Measurements from ENCODE around the gene CEP135. TPM values are rescaled to one million over a fixed set of nuclear protein-coding genes. Genes with fewer than 3 reads are reported as not detected.

The CEP135 gene
- total RNA-seq, 1 experiment from 2014 or later: 10.5 TPM

- POLR2A ChIA-PET: no interaction called here
- Mint-ChIP-seq H3K27ac (ENCODE audit: unreplicated experiment) (no peak overlapping the region), H3K36me3 (ENCODE audit: insufficient read depth, unreplicated experiment) (no peaks in the 10 kb centered on the region), H3K4me1 (ENCODE audit: low read depth, unreplicated experiment) (peaks cover 22% of the 10 kb centered on the region), H3K4me3 (ENCODE audit: unreplicated experiment) (no peak overlapping the region), H3K9me3 (ENCODE audit: unreplicated experiment) (no peaks in the 10 kb centered on the region), H3K27me3 (ENCODE audit: insufficient read depth, unreplicated experiment) (no peaks in the 10 kb centered on the region)
- peaks cover 11% of the 10 kb centered on the region for H3K4me1 ChIP-seq
- no peak overlapping the region for H3K4me3 ChIP-seq (ENCODE audit: low read depth, low read length)
- no peaks in the 10 kb centered on the region for H3K27me3 ChIP-seq (replicated peaks; ENCODE audit: control insufficient read depth, insufficient read depth, low read length)
- no TSS peak for BruUV-seq (replicated peaks)
- no peak for TF ChIP-seq CTCF (IDR thresholded peaks at IDR 0.05; ENCODE audit: insufficient read depth in 1 of 2, low read depth in 1 of 2, low read length in 1 of 2, severe bottlenecking in 1 of 2, unreplicated experiment in 1 of 2)
- intact Hi-C loops (cut with micrococcal nuclease; ENCODE audit: unreplicated experiment): no loop called here
- H3K9me3 ChIP-seq: no peaks in the 10 kb centered on the region
- no peak for DNase-seq
- CTCF ChIA-PET: interaction anchor here (0.6 kb wide), 1 partner anchor 747 kb away, joined by 3 read pairs; no protein-coding TSS in a partner anchor
- no peaks in the 10 kb centered on the region for H3K36me3 ChIP-seq (ENCODE audit: control insufficient read depth, insufficient read depth, low read length)
Observed at GRCh38 chr4:56052481-56052880, 103.7 kb downstream of the CEP135 start.

GRCh38 chr4:56052966-56053365 lies 104.2 kb downstream of the CEP135 start:
- intact Hi-C loops (cut with micrococcal nuclease; ENCODE audit: unreplicated experiment): no loop called here
- Histone ChIP-seq H3K9me3 (no peaks in the 10 kb centered on the region), H3K36me3 (ENCODE audit: control insufficient read depth, insufficient read depth, low read length) (no peaks in the 10 kb centered on the region), H3K27me3 (replicated peaks; ENCODE audit: control insufficient read depth, insufficient read depth, low read length) (no peaks in the 10 kb centered on the region), H3K4me3 (ENCODE audit: low read depth, low read length) (no peak overlapping the region), H3K4me1 (peaks cover 11% of the 10 kb centered on the region)
- H3K4me3 Mint-ChIP-seq (ENCODE audit: unreplicated experiment): no peak overlapping the region
- H3K4me1 Mint-ChIP-seq (ENCODE audit: low read depth, unreplicated experiment): peaks cover 22% of the 10 kb centered on the region
- no peak for DNase-seq
- ChIA-PET CTCF (interaction anchor here (0.6 kb wide), 1 partner anchor 747 kb away, joined by 3 read pairs; no protein-coding TSS in a partner anchor), POLR2A (no interaction called here)
- no peak overlapping the region for H3K27ac Mint-ChIP-seq (ENCODE audit: unreplicated experiment)
- no peaks in the 10 kb centered on the region for H3K27me3 Mint-ChIP-seq (ENCODE audit: insufficient read depth, unreplicated experiment)
- BruUV-seq (replicated peaks): no TSS peak
- TF ChIP-seq CTCF (IDR thresholded peaks at IDR 0.05; ENCODE audit: insufficient read depth in 1 of 2, low read depth in 1 of 2, low read length in 1 of 2, severe bottlenecking in 1 of 2, unreplicated experiment in 1 of 2): no peak
- H3K9me3 Mint-ChIP-seq (ENCODE audit: unreplicated experiment): no peaks in the 10 kb centered on the region
- H3K36me3 Mint-ChIP-seq (ENCODE audit: insufficient read depth, unreplicated experiment): no peaks in the 10 kb centered on the region

- Histone ChIP-seq H3K4me3 (ENCODE audit: low read depth, low read length) (no peak overlapping the region), H3K9me3 (no peaks in the 10 kb centered on the region), H3K27me3 (replicated peaks; ENCODE audit: control insufficient read depth, insufficient read depth, low read length) (no peaks in the 10 kb centered on the region), H3K4me1 (peaks cover 11% of the 10 kb centered on the region), H3K36me3 (ENCODE audit: control insufficient read depth, insufficient read depth, low read length) (no peaks in the 10 kb centered on the region)
- no TSS peak for BruUV-seq (replicated peaks)
- H3K27ac Mint-ChIP-seq (ENCODE audit: unreplicated experiment): no peak overlapping the region
- no peak for DNase-seq
- ChIA-PET POLR2A (no interaction called here), CTCF (interaction anchor here (0.8 kb wide), 1 partner anchor 107 kb away, joined by 3 read pairs; the partner anchor contains the start of gene CEP135)
- intact Hi-C loops (cut with micrococcal nuclease; ENCODE audit: unreplicated experiment): no loop called here
- H3K4me3 Mint-ChIP-seq (ENCODE audit: unreplicated experiment): peak overlapping the region; percentile 33
- H3K36me3 Mint-ChIP-seq (ENCODE audit: insufficient read depth, unreplicated experiment): no peaks in the 10 kb centered on the region
- no peaks in the 10 kb centered on the region for H3K27me3 Mint-ChIP-seq (ENCODE audit: insufficient read depth, unreplicated experiment)
- no peaks in the 10 kb centered on the region for H3K9me3 Mint-ChIP-seq (ENCODE audit: unreplicated experiment)
- peaks cover 16% of the 10 kb centered on the region for H3K4me1 Mint-ChIP-seq (ENCODE audit: low read depth, unreplicated experiment)
- no peak for TF ChIP-seq CTCF (IDR thresholded peaks at IDR 0.05; ENCODE audit: insufficient read depth in 1 of 2, low read depth in 1 of 2, low read length in 1 of 2, severe bottlenecking in 1 of 2, unreplicated experiment in 1 of 2)
Observed at GRCh38 chr4:56055027-56055977, 106.6 kb downstream of the CEP135 start.

All from Caco-2 (cell line).